A673 (cell line): Measurements from ENCODE around the gene HOXA4. TPM values are rescaled to one million over a fixed set of nuclear protein-coding genes. Genes with fewer than 3 reads are reported as not detected.

Experiments
- BruUV-seq: library from RNA; stranded (reverse); fragments of 400-500 nt; replicated peaks from 2 replicates; lab custom pipeline; 2021; lab: Mats Ljungman, UMichigan
- CTCF ChIA-PET: fragments of 300-600 bp; sonication (Branson Sonifier 250); formaldehyde crosslinking; loops from one replicate; lab custom pipeline; 2022; ENCODE audit warnings: antibody characterized with exemption; lab: Charles Lee
- POLR2A ChIA-PET: fragments of 300-600 bp; sonication (Branson Sonifier 250); formaldehyde crosslinking; loops from one replicate; lab custom pipeline; 2022; ENCODE audit warnings: antibody characterized with exemption; ENCODE audit not compliant: low non-redundant PET; lab: Charles Lee
- DNase-seq: peaks from one replicate; pipeline ENCODE4 v3.0.0-alpha.2; 2015; ENCODE audit warnings: low spot score
- H3K27ac ChIP-seq: fragments of 200-600 bp; sonication (generic); 2 replicates; pipeline ENCODE4 v1.5.1; 2016; ENCODE audit warnings: mixed run types, low read depth, mild to moderate bottlenecking, mixed read lengths, antibody characterized with exemption, low read length; ENCODE audit not compliant: poor library complexity, severe bottlenecking
- H3K27me3 ChIP-seq: fragments of 200-600 bp; sonication (generic); replicated peaks from 2 replicates; pipeline ENCODE4 v1.6.1; 2017; ENCODE audit warnings: mixed run types, low read depth, mild to moderate bottlenecking, mixed read lengths, antibody characterized with exemption, low read length; ENCODE audit not compliant: insufficient read depth, poor library complexity
- H3K36me3 ChIP-seq: fragments of 200-600 bp; sonication (generic); 2 replicates; pipeline ENCODE4 v1.6.1; 2016; ENCODE audit warnings: mixed run types, mild to moderate bottlenecking, mixed read lengths, antibody characterized with exemption, low read length; ENCODE audit not compliant: insufficient read depth, poor library complexity, severe bottlenecking
- H3K4me1 ChIP-seq: fragments of 200-600 bp; sonication (generic); 2 replicates; pipeline ENCODE4 v1.6.1; 2017; ENCODE audit warnings: mixed run types, mild to moderate bottlenecking, mixed read lengths, antibody characterized with exemption, low read length; ENCODE audit not compliant: insufficient read depth, poor library complexity, severe bottlenecking
- H3K4me3 ChIP-seq: fragments of 200-600 bp; sonication (generic); 2 replicates; pipeline ENCODE4 v1.5.1; 2016; ENCODE audit warnings: low read depth, mixed run types, mild to moderate bottlenecking, mixed read lengths, low read length; ENCODE audit not compliant: poor library complexity, severe bottlenecking
- H3K9me3 ChIP-seq: fragments of 200-600 bp; sonication (generic); 2 replicates; pipeline ENCODE4 v1.6.1; 2016; ENCODE audit warnings: mixed run types, low read depth, mild to moderate bottlenecking, mixed read lengths, antibody characterized with exemption, low read length; ENCODE audit not compliant: poor library complexity, severe bottlenecking
- CTCF ChIP-seq: fragments of 300-800, 200-600 bp; sonication (generic); conservative IDR thresholded peaks from 2 replicates; pipeline ENCODE4 v1.5.1; 2017; ENCODE audit warnings: low read depth, mild to moderate bottlenecking, antibody characterized with exemption, low read length, moderate library complexity, mixed read lengths
- EZH2 ChIP-seq: fragments of 200-600 bp; sonication (generic); IDR thresholded peaks from 2 replicates; pipeline ENCODE4 v1.6.1; 2017; ENCODE audit warnings: borderline replicate concordance, low read depth, mild to moderate bottlenecking, mixed read lengths, antibody characterized with exemption, low read length; ENCODE audit not compliant: poor library complexity, severe bottlenecking
- intact Hi-C: fragments of 100-400 bp; cut with micrococcal nuclease; formaldehyde crosslinking; loops from one replicate; pipeline ENCODE4 v1.10.0; 2022; ENCODE audit not compliant: unreplicated experiment
- total RNA-seq: library from RNA; stranded (reverse); gene quantifications from 2 replicates; pipeline ENCODE4 v1.2.3, GENCODE V29; 2021

The HOXA4 gene
- total RNA-seq, 1 experiment from 2014 or later: not detected

- intact Hi-C loops: no loop called here
- H3K9me3 ChIP-seq: no peaks in the 10 kb centered on the region
- no peak for DNase-seq
- ChIA-PET POLR2A (no interaction called here), CTCF (no interaction called here)
- no peaks in the 10 kb centered on the region for H3K36me3 ChIP-seq
- peaks cover 5% of the 10 kb centered on the region for H3K4me1 ChIP-seq
- H3K4me3 ChIP-seq: no peak overlapping the region
- no peak overlapping the region for H3K27ac ChIP-seq
- no peak for TF ChIP-seq EZH2
- no peak for TF ChIP-seq CTCF
- no TSS peak for BruUV-seq
- H3K27me3 ChIP-seq: peaks cover 100% of the 10 kb centered on the region
Observed at GRCh38 chr7:27137640-27138315, 7.2 kb upstream of the HOXA4 start.

- Histone ChIP-seq H3K27me3 (peaks cover 100% of the 10 kb centered on the region), H3K27ac (no peak overlapping the region), H3K36me3 (no peaks in the 10 kb centered on the region), H3K4me3 (no peak overlapping the region), H3K9me3 (no peaks in the 10 kb centered on the region), H3K4me1 (peaks cover 3% of the 10 kb centered on the region)
- ChIA-PET POLR2A (no interaction called here), CTCF (no interaction called here)
- TF ChIP-seq CTCF (no peak), EZH2 (no peak)
- DNase-seq: no peak
- BruUV-seq: no TSS peak
- intact Hi-C loops: no loop called here
Observed at GRCh38 chr7:27134392-27134791, 3.8 kb upstream of the HOXA4 start.

- Histone ChIP-seq H3K4me1 (no peaks in the 10 kb centered on the region), H3K4me3 (no peak overlapping the region), H3K27me3 (peaks cover 100% of the 10 kb centered on the region), H3K9me3 (no peaks in the 10 kb centered on the region), H3K36me3 (no peaks in the 10 kb centered on the region), H3K27ac (no peak overlapping the region)
- CTCF ChIA-PET: no interaction called here
- no TSS peak for BruUV-seq
- TF ChIP-seq CTCF: no peak
- TF ChIP-seq EZH2: no peak
- intact Hi-C loops: no loop called here
- POLR2A ChIA-PET: no interaction called here
- DNase-seq: no peak
Observed at GRCh38 chr7:27133409-27134231, 3.1 kb upstream of the HOXA4 start.
